ENCODE data around the gene UBD. TPM values are rescaled to one million over a fixed set of nuclear protein-coding genes. Genes with fewer than 3 reads are reported as not detected.

Gene UBD
- total RNA-seq, 6 experiments from 2014 or later: 2.2 to 189 (median 37.1) TPM

- no CpG with 5 or more reads among the region's 2 CpGs for WGBS (ENCODE audit: insufficient coverage, low coverage, low lambda C conversion rate, missing lambda C conversion rate)
- H3K27ac ChIP-seq: no peak overlapping the region
- intact Hi-C loops (cut with DNase I): no loop called here
- no peaks in the 10 kb centered on the region for H3K9me3 ChIP-seq
- no peaks in the 10 kb centered on the region for H3K27me3 ChIP-seq
- H3K36me3 ChIP-seq: no peaks in the 10 kb centered on the region
- ATAC-seq: no peak
- no peak overlapping the region for H3K4me3 ChIP-seq
- H3K4me1 ChIP-seq: no peaks in the 10 kb centered on the region
- TF ChIP-seq CTCF (IDR thresholded peaks at IDR 0.05) (no peak), POLR2A (IDR thresholded peaks at IDR 0.05) (no peak)
- DNase-seq: no peak
These were observed 32.0 kb downstream of the UBD start for GRCh38 chr6:29527564-29527963.

GRCh38 chr6:29527126-29527525, 32.4 kb downstream of the UBD start:
- no peak overlapping the region for H3K4me3 ChIP-seq
- DNase-seq (no peak), ATAC-seq (no peak)
- H3K4me1 ChIP-seq: no peaks in the 10 kb centered on the region
- H3K27ac ChIP-seq: no peak overlapping the region
- intact Hi-C loops (cut with DNase I): no loop called here
- TF ChIP-seq POLR2A (IDR thresholded peaks at IDR 0.05): no peak
- no peak for TF ChIP-seq CTCF (IDR thresholded peaks at IDR 0.05)
- H3K27me3 ChIP-seq: no peaks in the 10 kb centered on the region
- 91% methylated on average over 1 of the region's 1 CpG for WGBS (ENCODE audit: insufficient coverage, low coverage, low lambda C conversion rate, missing lambda C conversion rate)
- no peaks in the 10 kb centered on the region for H3K9me3 ChIP-seq
- H3K36me3 ChIP-seq: no peaks in the 10 kb centered on the region

GRCh38 chr6:29525311-29525639, 34.3 kb downstream of the UBD start:
- no peaks in the 10 kb centered on the region for H3K4me1 ChIP-seq
- DNase-seq: no peak
- no peaks in the 10 kb centered on the region for H3K36me3 ChIP-seq
- WGBS (ENCODE audit: insufficient coverage, low coverage, low lambda C conversion rate, missing lambda C conversion rate): 0% methylated on average over 1 of the region's 1 CpG
- no peak overlapping the region for H3K27ac ChIP-seq
- ATAC-seq: no peak
- H3K27me3 ChIP-seq: no peaks in the 10 kb centered on the region
- intact Hi-C loops (cut with DNase I): no loop called here
- no peaks in the 10 kb centered on the region for H3K9me3 ChIP-seq
- no peak for TF ChIP-seq POLR2A (IDR thresholded peaks at IDR 0.05)
- no peak for TF ChIP-seq CTCF (IDR thresholded peaks at IDR 0.05)
- H3K4me3 ChIP-seq: no peak overlapping the region

GRCh38 chr6:29524444-29525310, 34.9 kb downstream of the UBD start:
- H3K27ac ChIP-seq: no peak overlapping the region
- 49% methylated on average over 7 of the region's 7 CpGs for WGBS (ENCODE audit: insufficient coverage, low coverage, low lambda C conversion rate, missing lambda C conversion rate)
- no peak for ATAC-seq
- DNase-seq: no peak
- intact Hi-C loops (cut with DNase I): no loop called here
- H3K4me3 ChIP-seq: no peak overlapping the region
- H3K4me1 ChIP-seq: no peaks in the 10 kb centered on the region
- no peak for TF ChIP-seq POLR2A (IDR thresholded peaks at IDR 0.05)
- no peak for TF ChIP-seq CTCF (IDR thresholded peaks at IDR 0.05)
- no peaks in the 10 kb centered on the region for H3K9me3 ChIP-seq
- no peaks in the 10 kb centered on the region for H3K36me3 ChIP-seq
- H3K27me3 ChIP-seq: no peaks in the 10 kb centered on the region
